Chondrocyte (in vitro differentiated cells): ENCODE data around the gene NAA40. TPM values are rescaled to one million over a fixed set of nuclear protein-coding genes. Genes with fewer than 3 reads are reported as not detected.

Experiments
- DNase-seq: peaks from one replicate; pipeline ENCODE4 v3.0.0; 2021; ENCODE audit warnings: mixed read lengths, low spot score
- H3K27ac Mint-ChIP-seq: one replicate; pipeline ENCODE4 v1.8.0; 2021; ENCODE audit warnings: mild to moderate bottlenecking, moderate library complexity, mixed read lengths; ENCODE audit not compliant: unreplicated experiment
- H3K27me3 Mint-ChIP-seq: 2 replicates; pipeline ENCODE4 v1.8.0; 2021; ENCODE audit warnings: low read depth, mixed read lengths
- H3K36me3 Mint-ChIP-seq: 2 replicates; pipeline ENCODE4 v1.8.0; 2021; ENCODE audit warnings: low read depth, mixed read lengths
- H3K4me1 Mint-ChIP-seq: 2 replicates; pipeline ENCODE4 v1.8.0; 2021; ENCODE audit warnings: low read depth, mild to moderate bottlenecking, mixed read lengths
- H3K4me3 Mint-ChIP-seq: one replicate; pipeline ENCODE4 v1.8.0; 2021; ENCODE audit warnings: mild to moderate bottlenecking, moderate library complexity, mixed read lengths; ENCODE audit not compliant: unreplicated experiment
- H3K9me3 Mint-ChIP-seq: 2 replicates; pipeline ENCODE4 v1.8.0; 2021; ENCODE audit warnings: low read depth, mixed read lengths
- total RNA-seq: library from RNA; stranded (reverse); gene quantifications from 3 replicates; pipeline ENCODE4 v1.2.1, GENCODE V29; 2021
- TF ChIP-seq, protein P1 (sequence below): fragments of 200-600 bp; sonication (generic); IDR thresholded peaks from 2 replicates; pipeline ENCODE4 v1.5.0; 2021; ENCODE audit warnings: antibody characterized with exemption, mild to moderate bottlenecking, moderate library complexity

The NAA40 gene
- total RNA-seq, 1 donor from 2014 or later, result 17.7 TPM

DNA sequence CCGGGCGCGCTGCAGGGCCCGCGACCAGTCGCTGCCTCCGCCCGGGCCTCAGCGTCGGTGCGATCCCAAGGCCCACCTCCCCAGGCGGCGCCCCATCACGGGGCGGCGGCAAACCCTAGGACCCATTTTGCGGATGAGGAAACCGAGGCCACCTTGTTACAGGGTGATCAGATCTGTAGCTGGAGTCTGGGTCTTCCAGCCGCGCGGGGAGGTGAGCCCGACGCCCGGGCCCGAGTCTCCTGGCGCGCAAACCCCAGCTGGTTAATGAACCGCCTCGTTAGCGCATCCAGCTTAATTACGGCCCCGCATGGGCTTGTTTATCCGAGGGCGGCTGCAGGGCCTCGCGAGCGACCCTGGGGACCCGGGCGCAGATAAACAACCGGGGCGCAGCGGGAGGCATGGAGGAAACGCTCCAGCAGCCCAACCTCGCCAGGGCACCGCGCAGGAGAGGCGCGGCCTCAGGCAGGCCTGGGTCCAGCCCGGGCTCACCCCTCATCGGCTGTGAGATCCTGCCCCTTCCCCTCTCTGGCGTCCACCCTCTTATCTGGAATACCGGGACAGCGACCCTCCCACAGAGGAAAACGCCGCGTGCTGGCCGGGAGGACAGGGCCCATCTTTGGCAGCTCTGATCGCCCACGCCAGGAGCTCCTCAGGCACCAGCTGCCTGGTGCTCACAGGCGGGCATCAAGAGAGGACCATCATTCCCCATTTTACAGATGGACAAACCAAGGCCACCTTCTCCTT is 62.1 kb downstream of the NAA40 start:
- H3K27me3 Mint-ChIP-seq, result no peaks in the 10 kb centered on the region
- TF ChIP-seq, protein P1, sequence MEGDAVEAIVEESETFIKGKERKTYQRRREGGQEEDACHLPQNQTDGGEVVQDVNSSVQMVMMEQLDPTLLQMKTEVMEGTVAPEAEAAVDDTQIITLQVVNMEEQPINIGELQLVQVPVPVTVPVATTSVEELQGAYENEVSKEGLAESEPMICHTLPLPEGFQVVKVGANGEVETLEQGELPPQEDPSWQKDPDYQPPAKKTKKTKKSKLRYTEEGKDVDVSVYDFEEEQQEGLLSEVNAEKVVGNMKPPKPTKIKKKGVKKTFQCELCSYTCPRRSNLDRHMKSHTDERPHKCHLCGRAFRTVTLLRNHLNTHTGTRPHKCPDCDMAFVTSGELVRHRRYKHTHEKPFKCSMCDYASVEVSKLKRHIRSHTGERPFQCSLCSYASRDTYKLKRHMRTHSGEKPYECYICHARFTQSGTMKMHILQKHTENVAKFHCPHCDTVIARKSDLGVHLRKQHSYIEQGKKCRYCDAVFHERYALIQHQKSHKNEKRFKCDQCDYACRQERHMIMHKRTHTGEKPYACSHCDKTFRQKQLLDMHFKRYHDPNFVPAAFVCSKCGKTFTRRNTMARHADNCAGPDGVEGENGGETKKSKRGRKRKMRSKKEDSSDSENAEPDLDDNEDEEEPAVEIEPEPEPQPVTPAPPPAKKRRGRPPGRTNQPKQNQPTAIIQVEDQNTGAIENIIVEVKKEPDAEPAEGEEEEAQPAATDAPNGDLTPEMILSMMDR, result no peak
- no peak for DNase-seq
- no peaks in the 10 kb centered on the region for H3K9me3 Mint-ChIP-seq
- no peak overlapping the region for H3K27ac Mint-ChIP-seq
- peaks cover 7% of the 10 kb centered on the region for H3K36me3 Mint-ChIP-seq
- H3K4me1 Mint-ChIP-seq, result peaks cover 8% of the 10 kb centered on the region
- H3K4me3 Mint-ChIP-seq, result no peak overlapping the region

DNA sequence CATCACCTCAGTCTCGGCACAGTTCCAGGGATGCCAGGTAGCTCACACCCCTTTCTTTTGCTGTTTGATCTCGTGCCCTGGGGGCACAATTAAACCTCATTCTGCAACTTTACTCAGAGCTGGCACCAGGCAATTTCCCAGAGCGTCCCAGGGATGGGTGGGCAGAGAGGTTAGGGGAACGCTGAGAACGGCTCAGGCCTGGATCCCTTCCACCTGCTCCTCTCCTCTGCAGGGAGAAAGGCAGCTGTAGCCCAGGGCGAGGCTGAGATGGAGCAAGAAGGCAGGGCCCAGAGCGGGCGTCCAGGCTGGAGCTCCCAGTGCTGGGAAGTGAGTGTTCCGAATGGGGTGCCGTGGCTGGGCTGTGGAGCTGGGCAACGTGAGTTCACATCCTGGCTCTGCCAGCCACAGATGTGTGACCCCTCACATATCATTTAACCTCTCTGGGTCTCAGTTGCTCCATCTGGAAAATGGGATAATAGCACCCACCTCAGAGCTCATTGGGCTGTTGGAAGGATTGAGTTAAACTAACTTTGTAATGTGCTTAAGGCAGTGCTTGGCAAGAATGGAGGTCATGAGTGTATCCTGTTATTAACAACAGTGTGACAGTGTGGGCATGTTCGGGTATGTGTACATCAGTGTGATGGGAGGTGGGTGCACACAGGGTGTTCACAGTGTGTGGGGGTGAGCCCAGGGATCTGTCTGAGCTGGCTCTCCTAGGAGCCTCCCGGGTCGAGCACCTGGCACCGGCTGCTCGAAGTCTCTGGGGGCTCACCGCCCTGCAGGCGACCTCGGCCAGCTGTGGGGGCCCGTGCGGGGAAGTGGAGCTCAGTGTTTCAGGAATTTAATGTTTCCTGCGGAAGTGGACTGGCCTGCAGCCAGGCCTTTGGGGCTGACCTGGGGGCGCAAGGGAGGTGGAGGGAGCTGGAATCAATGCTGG is 63.0 kb downstream of the NAA40 start:
- peak overlapping the region; percentile 2 for H3K27ac Mint-ChIP-seq
- no peak overlapping the region for H3K4me3 Mint-ChIP-seq
- H3K9me3 Mint-ChIP-seq, result no peaks in the 10 kb centered on the region
- peaks cover 8% of the 10 kb centered on the region for H3K4me1 Mint-ChIP-seq
- no peak for DNase-seq
- peaks cover 7% of the 10 kb centered on the region for H3K36me3 Mint-ChIP-seq
- H3K27me3 Mint-ChIP-seq, result no peaks in the 10 kb centered on the region
- TF ChIP-seq, protein P1, result no peak

DNA sequence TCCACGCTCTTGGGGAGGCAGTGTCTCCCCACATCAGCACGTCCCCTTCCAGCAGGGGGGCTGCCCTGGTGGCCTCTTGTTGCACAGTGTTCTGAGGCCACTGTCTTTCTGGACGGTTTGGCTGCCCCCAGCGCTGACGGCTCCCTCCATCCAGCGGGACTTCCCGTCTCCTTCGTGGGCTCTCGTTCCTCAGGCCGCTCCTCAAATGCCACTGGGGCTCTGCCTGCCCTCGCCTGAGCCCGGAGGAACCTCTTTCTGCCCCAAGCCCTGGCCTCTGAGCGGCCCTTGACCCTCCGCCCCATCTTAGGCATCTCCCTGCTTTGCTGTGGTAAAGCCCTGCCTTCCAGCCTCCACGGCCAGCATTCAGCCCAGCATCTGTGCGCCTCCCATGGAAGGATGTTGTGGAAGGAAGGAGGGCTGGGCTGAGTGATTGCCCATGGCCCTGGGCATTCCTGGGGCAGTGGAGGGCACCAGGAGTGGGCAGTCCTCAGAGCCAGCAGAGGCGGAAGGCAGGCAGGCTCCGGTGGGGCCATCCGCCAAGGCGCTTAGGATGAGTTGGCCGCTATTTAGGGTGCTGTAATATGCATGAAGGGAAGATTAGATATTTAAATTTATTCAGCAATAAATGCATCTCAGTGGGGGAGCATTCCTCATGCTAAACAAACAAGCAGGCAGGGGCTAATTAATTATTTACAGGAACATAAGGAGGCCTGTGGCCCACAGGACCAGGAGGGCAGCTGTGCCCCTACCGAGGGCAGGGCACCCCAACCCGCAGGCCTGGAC is 65.2 kb downstream of the NAA40 start:
- Mint-ChIP-seq H3K9me3 (no peaks in the 10 kb centered on the region), H3K36me3 (no peaks in the 10 kb centered on the region), H3K4me1 (peaks cover 23% of the 10 kb centered on the region), H3K4me3 (no peak overlapping the region), H3K27me3 (no peaks in the 10 kb centered on the region), H3K27ac (no peak overlapping the region)
- DNase-seq, result peak; percentile 86
- TF ChIP-seq, protein P1, result no peak

DNA sequence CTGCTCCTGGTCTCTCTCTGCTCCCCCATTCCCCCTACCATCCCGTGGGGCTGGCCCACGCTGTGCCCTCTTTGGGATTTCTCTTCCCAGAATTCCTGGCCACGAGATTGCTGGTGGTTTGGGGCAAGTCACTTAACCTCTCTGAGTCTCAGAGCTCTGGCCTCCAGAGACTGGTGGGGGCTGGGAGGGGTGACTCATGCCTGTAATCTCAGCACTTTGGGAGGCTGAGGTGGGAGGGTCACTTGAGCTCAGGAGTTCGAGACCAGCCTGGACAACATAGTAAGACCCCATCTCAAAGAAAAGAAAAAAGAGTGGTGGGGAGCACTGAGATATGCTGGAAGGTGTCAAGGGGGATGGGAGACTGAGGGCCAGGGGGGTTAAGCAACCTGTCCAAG is 65.8 kb downstream of the NAA40 start:
- no peaks in the 10 kb centered on the region for H3K27me3 Mint-ChIP-seq
- no peak overlapping the region for H3K4me3 Mint-ChIP-seq
- peaks cover 23% of the 10 kb centered on the region for H3K4me1 Mint-ChIP-seq

More for the DNA sequence above, 65.8 kb downstream of the NAA40 start:
- TF ChIP-seq, protein P1, result no peak
- H3K27ac Mint-ChIP-seq, result no peak overlapping the region
- H3K9me3 Mint-ChIP-seq, result no peaks in the 10 kb centered on the region
- DNase-seq, result no peak
- H3K36me3 Mint-ChIP-seq, result no peaks in the 10 kb centered on the region
